Thoracic aorta (tissue), 2 donors: ENCODE data around the gene SIL1. TPM values are rescaled to one million over a fixed set of nuclear protein-coding genes. Genes with fewer than 3 reads are reported as not detected.

Experiments
- ATAC-seq: fragments of 150-250 bp; one replicate; pipeline ENCODE4 v1.8.0; 2017; ENCODE audit warnings: low read depth; ENCODE audit not compliant: insufficient number of reproducible peaks, low FRiP score
- DNase-seq: peaks from one replicate; pipeline ENCODE4 v3.0.0-alpha.2; 2020; ENCODE audit warnings: low spot score
- H3K27ac ChIP-seq, 2 donors: fragments of 200-600 bp; sonication (generic); 1 replicate in 1 of 2; 2 replicates in 1 of 2; pipeline ENCODE4 v1.5.1; 2016; ENCODE audit warnings: mild to moderate bottlenecking in 2 of 2, moderate library complexity in 2 of 2
- H3K27me3 ChIP-seq: fragments of 200-600 bp; sonication (generic); replicated peaks from 2 replicates; pipeline ENCODE4 v1.6.0; 2016; ENCODE audit warnings: mild to moderate bottlenecking; ENCODE audit not compliant: insufficient read depth
- H3K36me3 ChIP-seq: fragments of 200-600 bp; sonication (generic); one replicate; pipeline ENCODE4 v1.5.1; 2016
- H3K4me1 ChIP-seq, 2 donors: fragments of 200-600 bp; sonication (generic); 1 replicate in 1 of 2; 2 replicates in 1 of 2; pipeline versions ENCODE4 v1.5.1 to v1.6.0; 2016; ENCODE audit warnings: low read depth in 2 of 2, mild to moderate bottlenecking in 1 of 2; ENCODE audit not compliant: control insufficient read depth in 1 of 2
- H3K4me3 ChIP-seq: fragments of 200-600 bp; sonication (generic); 2 replicates; pipeline ENCODE4 v1.5.1; 2016; ENCODE audit warnings: mild to moderate bottlenecking
- H3K9me3 ChIP-seq: fragments of 200-600 bp; sonication (generic); 2 replicates; pipeline ENCODE4 v1.5.1; 2016
- total RNA-seq, 2 donors: library from RNA; depleted of rRNA; stranded (reverse); fragments of >200 nt; gene quantifications; one replicate each; pipeline versions ENCODE4 v1.1.0 to v1.2.3, GENCODE V29; 2016
- TF ChIP-seq, protein P1 (sequence below): fragments of 200-600 bp; sonication (generic); IDR thresholded peaks from one replicate; pipeline ENCODE4 v1.5.1; 2019; ENCODE audit warnings: antibody characterized with exemption

The SIL1 gene
- total RNA-seq, 2 donors from 2014 or later, result 33.1 to 41.2 TPM

DNA sequence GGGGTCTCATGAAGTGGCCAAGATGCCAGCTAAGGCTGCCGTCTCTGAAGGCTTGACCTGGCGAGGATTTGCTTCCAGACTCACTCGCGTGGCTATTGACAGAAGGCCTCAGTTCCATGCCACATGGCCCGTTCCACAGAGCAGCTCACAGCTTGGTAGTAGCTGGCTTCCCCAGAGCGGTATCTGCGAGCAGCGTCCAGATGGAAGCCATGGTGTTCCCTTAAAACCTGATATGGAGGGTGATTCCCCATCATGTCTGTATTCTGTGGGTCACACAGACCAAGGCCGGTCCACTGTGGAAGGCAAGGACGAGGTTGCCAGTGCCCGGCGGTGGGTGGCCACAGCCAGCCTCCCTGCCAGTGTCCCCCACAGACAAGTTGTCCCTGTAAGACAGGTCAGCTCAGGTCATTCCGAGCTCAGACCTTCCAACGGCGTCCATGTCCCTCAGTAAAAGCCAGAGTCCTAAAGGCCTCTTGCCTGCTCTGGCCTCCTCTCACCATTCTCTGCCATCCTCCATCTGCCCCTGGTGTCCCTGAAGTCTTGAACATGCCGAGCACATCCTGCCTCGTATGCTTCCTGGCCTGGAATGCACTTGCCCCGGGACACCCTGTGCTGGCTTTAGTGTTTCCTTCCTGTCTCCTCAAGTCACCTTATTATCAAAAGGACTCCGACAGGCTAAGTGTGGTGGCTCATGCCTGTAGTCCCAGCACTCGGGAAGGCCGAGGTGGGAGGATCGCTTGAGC is 261.8 kb downstream of the SIL1 start:
- no peak overlapping the region for H3K27ac ChIP-seq
- peaks cover 37% of the 10 kb centered on the region for H3K36me3 ChIP-seq
- TF ChIP-seq, protein P1, sequence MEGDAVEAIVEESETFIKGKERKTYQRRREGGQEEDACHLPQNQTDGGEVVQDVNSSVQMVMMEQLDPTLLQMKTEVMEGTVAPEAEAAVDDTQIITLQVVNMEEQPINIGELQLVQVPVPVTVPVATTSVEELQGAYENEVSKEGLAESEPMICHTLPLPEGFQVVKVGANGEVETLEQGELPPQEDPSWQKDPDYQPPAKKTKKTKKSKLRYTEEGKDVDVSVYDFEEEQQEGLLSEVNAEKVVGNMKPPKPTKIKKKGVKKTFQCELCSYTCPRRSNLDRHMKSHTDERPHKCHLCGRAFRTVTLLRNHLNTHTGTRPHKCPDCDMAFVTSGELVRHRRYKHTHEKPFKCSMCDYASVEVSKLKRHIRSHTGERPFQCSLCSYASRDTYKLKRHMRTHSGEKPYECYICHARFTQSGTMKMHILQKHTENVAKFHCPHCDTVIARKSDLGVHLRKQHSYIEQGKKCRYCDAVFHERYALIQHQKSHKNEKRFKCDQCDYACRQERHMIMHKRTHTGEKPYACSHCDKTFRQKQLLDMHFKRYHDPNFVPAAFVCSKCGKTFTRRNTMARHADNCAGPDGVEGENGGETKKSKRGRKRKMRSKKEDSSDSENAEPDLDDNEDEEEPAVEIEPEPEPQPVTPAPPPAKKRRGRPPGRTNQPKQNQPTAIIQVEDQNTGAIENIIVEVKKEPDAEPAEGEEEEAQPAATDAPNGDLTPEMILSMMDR, result no peak
- no peaks in the 10 kb centered on the region for H3K27me3 ChIP-seq
- DNase-seq (no peak), ATAC-seq (no peak)
- peaks cover 0 to 12% of the 10 kb centered on the region in 2 donors for H3K4me1 ChIP-seq
- no peaks in the 10 kb centered on the region for H3K9me3 ChIP-seq
- H3K4me3 ChIP-seq, result no peak overlapping the region

DNA sequence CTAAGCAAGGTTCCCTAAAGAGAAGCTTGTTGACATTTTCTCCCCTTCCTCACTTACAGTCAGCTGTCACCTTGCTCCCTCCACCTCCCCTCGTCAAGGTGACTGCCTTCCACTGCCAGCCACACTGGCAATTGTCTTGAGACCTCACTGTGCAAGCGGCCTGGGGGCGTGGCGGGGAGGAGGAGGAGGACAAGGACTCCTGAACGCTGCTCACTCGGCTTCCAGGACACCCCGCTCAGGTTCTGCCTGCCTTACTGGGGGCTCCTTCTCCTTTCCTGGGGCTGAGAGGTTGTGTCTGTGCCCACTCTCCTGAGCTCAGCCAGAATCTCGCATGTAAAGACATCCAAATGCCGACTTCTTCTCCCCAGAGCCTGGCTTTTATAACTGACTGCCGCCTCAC is 262.7 kb downstream of the SIL1 start:
- H3K9me3 ChIP-seq, result no peaks in the 10 kb centered on the region
- DNase-seq, result no peak
- peaks cover 0 to 12% of the 10 kb centered on the region in 2 donors for H3K4me1 ChIP-seq
- H3K4me3 ChIP-seq, result no peak overlapping the region
- H3K27me3 ChIP-seq, result no peaks in the 10 kb centered on the region
- TF ChIP-seq, protein P1, result no peak
- no peak for ATAC-seq
- H3K36me3 ChIP-seq, result peaks cover 46% of the 10 kb centered on the region
- no peak overlapping the region for H3K27ac ChIP-seq

DNA sequence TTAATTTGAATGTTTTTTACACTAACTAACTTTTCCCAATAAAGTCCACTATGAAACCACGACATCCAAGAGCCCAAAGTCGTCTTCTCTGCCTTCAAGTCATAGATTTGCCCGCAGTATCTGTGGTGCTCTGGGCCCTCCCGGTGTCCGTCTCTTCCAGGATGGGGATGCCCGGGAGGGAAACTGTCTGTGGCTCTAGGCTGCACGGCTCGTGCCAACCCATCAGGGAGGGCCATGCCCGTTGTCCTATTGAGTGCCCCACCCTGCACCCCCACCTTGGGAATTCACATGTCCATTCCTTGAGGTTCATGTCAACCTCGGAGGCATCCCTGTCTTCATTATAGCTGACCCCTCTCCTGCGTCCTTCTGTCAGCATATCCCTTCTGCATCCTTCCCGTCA is 263.2 kb downstream of the SIL1 start:
- Histone ChIP-seq H3K4me1 (peaks cover 0 to 12% of the 10 kb centered on the region in 2 donors), H3K9me3 (no peaks in the 10 kb centered on the region), H3K4me3 (no peak overlapping the region), H3K27me3 (no peaks in the 10 kb centered on the region), H3K27ac (no peak overlapping the region), H3K36me3 (peaks cover 51% of the 10 kb centered on the region)
- no peak for DNase-seq
- TF ChIP-seq, protein P1, result no peak
- no peak for ATAC-seq

DNA sequence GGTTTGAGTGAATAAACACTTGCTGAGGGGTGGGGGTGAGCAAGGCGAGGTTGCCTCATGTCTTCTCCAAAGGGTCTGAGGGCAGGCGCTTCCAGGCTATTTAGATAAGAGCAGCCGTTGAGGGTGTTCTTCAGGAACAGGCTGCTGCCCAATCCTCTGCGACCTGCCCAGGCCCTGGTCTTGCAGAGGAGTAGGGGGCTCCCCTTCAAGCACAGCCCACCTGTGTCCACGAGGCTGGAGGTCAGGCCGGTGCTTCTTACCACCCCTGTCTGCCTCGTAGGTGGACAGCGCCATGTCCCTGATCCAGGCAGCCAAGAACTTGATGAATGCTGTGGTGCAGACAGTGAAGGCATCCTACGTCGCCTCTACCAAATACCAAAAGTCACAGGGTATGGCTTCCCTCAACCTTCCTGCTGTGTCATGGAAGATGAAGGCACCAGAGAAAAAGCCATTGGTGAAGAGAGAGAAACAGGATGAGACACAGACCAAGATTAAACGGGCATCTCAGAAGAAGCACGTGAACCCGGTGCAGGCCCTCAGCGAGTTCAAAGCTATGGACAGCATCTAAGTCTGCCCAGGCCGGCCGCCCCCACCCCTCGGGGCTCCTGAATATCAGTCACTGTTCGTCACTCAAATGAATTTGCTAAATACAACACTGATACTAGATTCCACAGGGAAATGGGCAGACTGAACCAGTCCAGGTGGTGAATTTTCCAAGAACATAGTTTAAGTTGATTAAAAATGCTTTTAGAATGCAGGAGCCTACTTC is 264.5 kb downstream of the SIL1 start:
- Histone ChIP-seq H3K27me3 (no peaks in the 10 kb centered on the region), H3K4me1 (peaks cover 0 to 12% of the 10 kb centered on the region in 2 donors), H3K36me3 (peaks cover 57% of the 10 kb centered on the region), H3K9me3 (no peaks in the 10 kb centered on the region), H3K27ac (no peak overlapping the region), H3K4me3 (no peak overlapping the region)
- DNase-seq, result no peak
- TF ChIP-seq, protein P1, result no peak
- ATAC-seq, result no peak

DNA sequence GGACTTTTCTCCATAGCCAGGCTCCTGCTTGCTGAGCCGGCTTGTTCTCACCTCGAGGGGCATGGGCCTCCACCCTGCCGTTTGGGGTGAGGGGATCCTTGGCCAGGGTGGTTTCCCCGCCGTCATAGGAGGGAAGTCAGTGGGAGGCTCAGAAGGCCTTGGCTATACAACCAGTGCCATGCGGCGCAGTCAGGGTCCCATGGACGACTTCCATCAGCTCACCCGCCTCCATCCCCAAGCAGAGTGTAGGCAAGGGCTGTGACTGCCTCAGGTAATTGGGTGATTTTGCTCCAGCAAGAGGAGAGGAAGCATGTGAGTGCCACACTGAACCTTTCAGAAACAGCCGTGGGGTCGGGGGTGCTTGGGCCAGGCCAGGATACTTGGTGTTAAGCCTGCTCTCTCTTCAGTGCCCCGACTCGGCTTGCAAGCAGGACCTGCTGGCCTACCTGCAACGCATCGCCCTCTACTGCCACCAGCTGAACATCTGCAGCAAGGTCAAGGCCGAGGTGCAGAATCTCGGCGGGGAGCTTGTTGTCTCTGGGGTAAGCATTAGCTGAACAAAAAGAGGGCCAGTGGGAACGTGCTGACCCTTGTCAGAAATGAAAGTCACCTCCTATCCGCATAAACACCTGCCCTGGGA is 265.9 kb downstream of the SIL1 start:
- no peak overlapping the region for H3K4me3 ChIP-seq
- no peak for DNase-seq
- peaks cover 57% of the 10 kb centered on the region for H3K36me3 ChIP-seq
- H3K9me3 ChIP-seq, result no peaks in the 10 kb centered on the region
- TF ChIP-seq, protein P1, result no peak
- no peaks in the 10 kb centered on the region for H3K27me3 ChIP-seq
- no peak overlapping the region for H3K27ac ChIP-seq
- ATAC-seq, result no peak
- peaks cover under 1 to 23% of the 10 kb centered on the region in 2 donors for H3K4me1 ChIP-seq
